CD4-positive, alpha-beta T cell treated with Interleukin-15 for 4 hours (primary cell): Measurements from ENCODE around the gene ABCG1.

Experiments used
- DNase-seq: peaks from one replicate; pipeline ENCODE4 v3.0.0-alpha.2; 2020; ENCODE audit warnings: low spot score

Gene ABCG1

GRCh38 chr21:42251654-42252324 is 32.8 kb downstream of the ABCG1 start:
- no peak for DNase-seq

DNA sequence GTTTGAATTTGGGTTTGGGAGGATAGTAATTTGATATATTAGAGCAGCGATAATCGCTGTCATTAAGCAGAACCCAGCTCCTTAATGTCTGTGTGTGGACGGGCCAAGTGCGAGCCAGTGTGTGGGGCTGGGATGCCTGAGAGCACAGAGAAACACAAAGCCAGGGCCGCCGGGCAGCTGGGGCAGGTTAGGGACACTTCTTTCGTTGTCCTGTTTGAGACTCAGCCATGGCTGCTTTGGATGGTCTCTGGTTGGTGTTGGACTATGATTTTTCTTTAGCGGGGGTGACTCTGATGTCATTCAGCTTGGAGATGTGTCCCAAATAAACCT is 33.4 kb downstream of the ABCG1 start:
- no peak for DNase-seq

DNA sequence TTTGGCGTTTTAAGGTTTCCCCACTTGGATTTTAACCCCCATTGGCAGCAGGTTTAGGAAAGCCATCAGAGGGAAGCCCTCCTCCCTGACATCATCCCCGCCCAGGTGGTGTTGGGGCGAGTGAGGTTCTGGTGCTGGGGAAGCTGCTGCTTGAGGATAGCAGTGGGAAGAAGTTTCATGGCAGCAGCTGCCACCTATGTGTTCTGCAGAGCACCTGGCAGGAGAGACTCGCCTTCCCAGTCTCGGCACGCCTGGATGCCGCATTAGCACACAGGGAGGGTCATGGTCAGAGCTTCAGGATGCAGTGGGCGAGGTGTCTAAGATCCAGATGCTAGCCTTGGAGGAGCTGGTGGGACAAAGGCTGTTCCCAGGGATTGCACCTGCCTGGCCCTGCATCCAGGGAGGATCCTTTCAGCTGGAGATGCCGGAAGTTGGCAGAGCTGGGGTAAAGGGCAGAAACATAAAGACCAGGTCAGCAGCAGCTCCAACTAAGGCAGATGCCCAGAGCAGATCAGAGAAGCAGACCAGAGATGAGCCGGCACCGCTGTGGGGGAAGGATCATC is 33.9 kb downstream of the ABCG1 start:
- DNase-seq: no peak

- no peak for DNase-seq
Measured at GRCh38 chr21:42253466-42253865, 34.5 kb downstream of the ABCG1 start.

DNA sequence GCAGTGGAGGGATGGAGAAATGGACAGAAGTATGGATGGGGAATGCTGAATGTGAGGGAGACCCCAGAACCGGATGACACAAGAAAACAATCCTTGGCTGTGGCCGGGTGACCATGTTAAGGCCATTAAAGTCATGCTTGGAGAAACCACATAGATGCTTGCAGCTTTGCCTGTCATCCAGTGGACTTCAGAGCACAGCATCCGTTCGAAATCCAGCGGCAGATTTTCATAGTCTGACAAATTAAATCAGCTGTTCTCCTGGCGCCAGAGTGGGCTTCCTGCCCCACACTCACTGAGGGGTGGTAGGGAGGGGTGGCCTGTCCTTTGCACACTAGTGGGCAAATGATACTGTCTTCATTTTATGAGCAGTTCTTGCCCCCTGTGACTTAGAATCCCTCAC is 35.1 kb downstream of the ABCG1 start:
- DNase-seq: no peak

- no peak for DNase-seq
Measured at GRCh38 chr21:42254651-42255601, 36.0 kb downstream of the ABCG1 start.

DNA sequence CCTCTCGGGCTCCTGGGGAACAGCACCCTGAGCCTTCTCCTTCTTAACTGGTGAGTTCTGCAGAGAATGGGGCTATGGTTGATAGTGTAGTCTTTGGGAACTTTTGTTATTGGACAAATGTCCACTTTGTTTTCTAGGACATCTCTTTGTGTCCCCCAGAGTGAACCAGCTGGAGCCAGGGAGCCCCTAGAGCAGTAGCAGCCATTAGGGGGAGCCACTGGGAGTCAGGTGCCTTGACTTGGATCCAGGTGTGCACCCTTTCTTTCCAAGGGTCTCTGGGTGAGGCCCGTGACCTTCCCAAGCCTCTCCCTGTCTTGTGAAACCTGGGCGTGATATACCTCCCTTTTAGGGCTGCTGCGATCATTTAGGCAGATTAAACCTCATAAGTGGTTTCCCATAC is 36.9 kb downstream of the ABCG1 start:
- DNase-seq: no peak

GRCh38 chr21:42256316-42256715 is 37.4 kb downstream of the ABCG1 start:
- DNase-seq: no peak

DNA sequence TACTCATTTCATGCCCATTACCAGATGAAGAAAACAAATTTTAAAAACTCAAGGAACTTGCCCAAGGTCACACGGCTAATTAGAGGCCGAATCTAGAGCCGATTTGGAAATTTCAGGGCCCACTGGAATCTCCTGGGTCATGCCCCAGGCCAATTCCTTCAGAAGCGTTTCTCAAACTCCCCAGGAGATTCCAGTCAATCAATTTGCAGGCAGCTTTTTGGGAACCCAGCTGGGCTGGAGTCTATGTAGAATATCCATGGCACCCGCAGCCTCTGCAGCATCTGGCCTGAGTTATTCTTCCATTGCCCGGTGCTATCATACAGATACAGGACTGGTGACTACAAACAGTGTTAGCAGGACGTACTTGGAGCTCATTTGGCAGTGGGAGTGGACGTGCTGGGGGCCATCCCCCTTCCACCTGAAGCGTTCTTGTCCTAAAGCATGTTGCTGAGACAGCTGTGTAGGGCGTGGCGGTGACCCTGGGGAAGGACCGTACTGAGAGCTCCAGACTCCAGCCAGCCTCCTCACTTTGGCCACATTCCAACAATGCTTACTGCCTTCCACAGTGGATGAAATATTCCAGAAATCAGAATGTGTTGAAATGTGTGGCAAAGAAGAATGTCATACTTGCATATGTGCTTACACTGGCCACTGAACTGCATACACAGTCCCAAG is 38.3 kb downstream of the ABCG1 start:
- DNase-seq: no peak

DNA sequence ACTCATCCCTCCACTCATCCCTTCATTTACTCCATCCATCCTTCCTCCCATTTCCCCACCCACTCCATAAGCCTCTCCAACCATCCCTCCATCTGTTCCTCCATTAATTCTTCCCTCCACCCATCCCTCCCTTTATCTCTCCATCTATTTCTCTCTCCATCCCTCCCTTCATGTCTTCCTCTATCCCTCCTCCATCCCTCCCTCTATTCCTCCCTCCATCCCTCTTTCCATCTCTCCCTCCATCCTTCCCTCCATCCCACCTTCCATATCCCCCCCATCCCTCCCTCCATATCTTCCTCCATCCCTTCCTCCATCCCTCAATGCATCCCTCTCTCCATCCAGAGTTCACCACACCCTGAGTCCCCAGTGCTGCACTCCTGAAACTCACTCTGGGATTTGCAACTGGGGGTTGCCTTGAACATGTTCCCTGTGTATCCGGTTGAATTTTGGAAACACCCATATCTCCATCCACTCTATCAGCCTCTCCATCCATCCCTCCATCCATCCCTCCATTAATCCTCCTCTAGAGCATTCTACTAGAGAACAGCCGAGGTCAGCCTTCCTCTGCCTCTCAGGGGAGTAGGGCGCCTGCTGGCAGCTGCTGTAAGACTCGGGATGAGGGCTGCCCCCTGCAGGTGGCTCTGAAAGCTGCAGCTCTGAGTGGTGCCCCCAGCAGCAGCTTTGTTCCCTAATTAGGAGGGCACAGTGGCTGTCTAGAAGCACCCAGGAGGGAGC is 39.4 kb downstream of the ABCG1 start:
- peak; percentile 81 for DNase-seq

GRCh38 chr21:42258885-42259407 is 40.0 kb downstream of the ABCG1 start:
- no peak for DNase-seq

- no peak for DNase-seq
Measured at GRCh38 chr21:42260121-42260520, 41.2 kb downstream of the ABCG1 start.

DNA sequence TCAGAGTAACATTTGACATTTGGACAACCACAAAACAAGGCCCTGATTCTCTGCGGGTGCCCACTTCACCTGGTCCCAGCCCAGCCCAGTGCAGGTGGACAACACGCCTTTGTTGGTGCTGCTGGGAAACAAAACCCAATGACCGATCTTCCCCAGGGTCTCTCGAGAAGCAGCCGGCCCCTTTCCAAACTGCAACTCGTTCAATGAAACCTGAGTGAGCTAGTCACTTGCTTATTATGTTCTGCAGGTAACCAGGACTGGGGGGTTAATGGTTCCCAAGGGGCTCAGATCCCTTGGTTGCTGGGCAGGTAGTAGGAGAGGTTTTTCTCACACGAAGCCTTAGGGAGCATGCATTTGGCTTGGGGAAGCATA is 42.9 kb downstream of the ABCG1 start:
- no peak for DNase-seq

GRCh38 chr21:42262831-42263231 is 43.9 kb downstream of the ABCG1 start:
- no peak for DNase-seq

DNA sequence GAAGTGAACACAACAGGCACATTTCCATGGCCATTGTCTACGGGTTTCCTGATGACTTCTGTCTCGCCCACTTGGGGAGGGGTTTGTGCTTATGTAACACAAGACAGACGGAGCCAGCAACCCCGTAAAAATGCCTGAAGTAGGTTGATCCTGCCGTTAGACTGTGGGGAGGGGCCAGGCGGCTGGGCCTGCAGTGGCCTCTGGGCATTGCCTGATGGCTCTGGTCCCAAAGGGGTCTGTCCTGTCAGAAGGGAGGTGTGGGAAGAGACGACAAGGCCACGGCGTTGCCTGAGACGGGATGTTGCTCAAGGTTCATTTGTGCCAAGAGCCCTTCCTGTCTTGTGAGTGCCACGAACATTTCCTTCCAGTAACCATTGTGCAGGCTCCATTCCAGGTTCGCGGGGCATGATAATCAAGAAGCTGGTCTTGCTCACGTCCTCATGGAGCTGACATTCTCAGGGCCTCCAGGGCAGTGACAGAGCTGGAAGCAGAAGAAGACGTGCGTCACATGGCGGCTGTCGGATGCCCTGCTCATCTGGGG is 44.7 kb downstream of the ABCG1 start:
- DNase-seq: no peak

- no peak for DNase-seq
Measured at GRCh38 chr21:42264245-42265195, 45.6 kb downstream of the ABCG1 start.

- no peak for DNase-seq
Measured at GRCh38 chr21:42265231-42265812, 46.4 kb downstream of the ABCG1 start.

GRCh38 chr21:42266971-42267556 is 48.1 kb downstream of the ABCG1 start:
- no peak for DNase-seq

DNA sequence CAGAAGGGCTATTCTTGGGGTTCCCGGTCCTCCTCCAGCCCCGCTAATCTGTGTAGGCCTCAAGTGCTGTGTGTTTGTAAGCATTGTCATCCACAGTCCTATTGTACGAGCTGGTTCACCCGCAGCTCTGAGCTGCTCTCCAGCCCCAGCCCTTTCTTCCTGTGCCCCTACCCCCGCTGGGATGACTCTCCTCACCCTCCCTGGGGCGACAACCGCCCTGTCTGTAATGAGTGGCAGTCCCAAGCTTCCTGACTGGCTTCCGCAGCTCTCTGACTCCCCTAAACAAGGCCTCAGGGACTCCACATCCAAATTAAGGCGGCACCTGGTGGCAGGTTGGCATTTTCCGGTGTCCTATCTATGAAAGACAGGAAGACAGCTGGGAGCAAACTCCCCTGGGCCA is 50.4 kb downstream of the ABCG1 start:
- no peak for DNase-seq

GRCh38 chr21:42271065-42271464 is 52.1 kb downstream of the ABCG1 start:
- no peak for DNase-seq
